Measurements from ENCODE around the gene PXMP4.

Gene PXMP4

GRCh38 chr20:33681288-33681687 lies 38.8 kb downstream of the PXMP4 start:
- DNase-seq, result no peak

- no peak for DNase-seq
These were observed 39.4 kb downstream of the PXMP4 start for GRCh38 chr20:33680686-33681085.

DNA sequence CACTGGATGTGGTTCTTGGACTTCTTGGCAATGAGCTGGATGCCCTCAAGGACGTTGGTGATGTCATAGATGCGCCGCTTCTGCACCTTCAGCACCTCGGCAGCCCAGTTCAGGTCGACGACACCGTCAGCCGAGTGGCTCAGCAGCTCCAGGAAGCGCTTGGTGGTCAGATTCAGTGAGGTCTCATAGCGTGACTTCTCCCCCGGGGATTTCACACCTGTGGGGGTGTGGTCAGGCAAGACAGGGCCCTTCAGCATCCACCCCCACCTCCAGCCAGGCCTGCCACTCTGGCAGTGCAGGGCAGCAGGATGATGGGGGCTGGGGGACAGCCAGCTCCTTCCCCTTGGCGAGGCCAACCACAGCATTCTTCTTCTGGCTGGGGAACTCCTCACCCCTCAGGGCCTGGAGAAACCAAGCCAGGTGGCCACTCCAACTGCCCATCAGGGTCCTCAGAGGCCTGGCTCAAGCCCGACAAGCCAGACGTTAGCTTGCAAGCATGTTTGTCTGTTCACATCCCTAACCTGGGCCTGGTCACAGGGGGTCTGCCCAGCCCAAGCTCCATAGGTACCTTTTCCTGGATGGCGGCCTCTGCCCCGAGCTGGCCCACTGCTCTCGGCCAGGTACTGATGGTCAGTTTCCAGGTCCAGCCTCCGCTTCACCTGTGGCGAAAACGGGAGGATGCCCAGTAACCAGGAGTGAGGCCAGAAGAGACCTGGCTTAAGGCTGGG lies 40.2 kb downstream of the PXMP4 start:
- DNase-seq, result peak; percentile 76

DNA sequence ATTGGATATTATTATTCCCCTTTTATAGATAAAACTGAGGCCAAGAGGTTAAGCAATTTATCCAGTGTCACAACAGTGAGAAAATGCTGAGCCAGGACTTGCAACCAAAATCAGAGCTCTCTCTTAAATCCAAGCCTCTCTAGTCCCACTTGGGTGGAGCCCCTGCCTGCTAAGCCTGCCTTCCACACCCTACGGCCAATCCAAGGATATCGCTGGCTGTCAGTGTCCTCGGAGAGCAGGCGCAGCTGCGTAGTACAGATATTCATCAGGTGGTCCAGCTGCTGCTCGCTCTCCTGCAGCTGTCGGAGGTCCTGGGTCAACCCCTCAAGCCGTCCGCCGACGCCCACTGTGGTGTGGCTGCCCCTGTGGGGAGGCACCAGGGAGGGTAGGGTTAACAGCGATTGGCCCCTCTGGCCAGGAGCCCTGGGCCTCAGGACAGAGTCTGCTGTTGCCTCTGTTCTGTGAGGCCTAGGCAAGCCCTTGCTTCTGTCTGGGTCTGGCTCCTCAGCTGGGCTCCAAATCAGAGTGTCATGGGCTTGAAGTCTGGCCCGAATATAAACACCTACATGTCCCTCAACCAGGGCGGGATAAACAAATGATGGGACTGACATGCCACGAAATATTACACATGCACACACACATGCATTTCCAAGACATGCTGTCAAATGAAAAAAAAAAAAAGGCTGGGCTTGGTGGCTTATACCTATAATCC lies 42.0 kb downstream of the PXMP4 start:
- no peak for DNase-seq

GRCh38 chr20:33676652-33677645 lies 43.2 kb downstream of the PXMP4 start:
- DNase-seq, result no peak

DNA sequence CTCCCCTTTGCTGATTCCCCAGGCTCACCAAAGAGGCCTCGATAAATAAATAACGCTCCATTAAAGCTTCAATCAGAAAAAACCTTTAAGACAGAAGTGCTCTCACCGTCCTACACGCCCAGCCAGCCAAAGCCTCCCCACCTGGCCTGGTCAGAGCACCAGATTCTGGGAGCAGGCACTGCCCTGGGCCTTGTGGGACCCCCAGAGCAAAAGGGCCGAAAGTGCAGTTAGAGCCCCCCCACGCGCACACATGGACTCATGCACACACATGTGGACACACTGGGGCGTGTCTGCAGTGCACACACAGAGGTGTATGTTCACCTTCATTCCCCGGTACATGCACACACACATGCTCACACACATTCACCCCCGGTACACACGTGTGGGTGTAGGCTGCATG lies 44.0 kb downstream of the PXMP4 start:
- no peak for DNase-seq

- DNase-seq, result no peak
These were observed 44.8 kb downstream of the PXMP4 start for GRCh38 chr20:33675136-33675959.

DNA sequence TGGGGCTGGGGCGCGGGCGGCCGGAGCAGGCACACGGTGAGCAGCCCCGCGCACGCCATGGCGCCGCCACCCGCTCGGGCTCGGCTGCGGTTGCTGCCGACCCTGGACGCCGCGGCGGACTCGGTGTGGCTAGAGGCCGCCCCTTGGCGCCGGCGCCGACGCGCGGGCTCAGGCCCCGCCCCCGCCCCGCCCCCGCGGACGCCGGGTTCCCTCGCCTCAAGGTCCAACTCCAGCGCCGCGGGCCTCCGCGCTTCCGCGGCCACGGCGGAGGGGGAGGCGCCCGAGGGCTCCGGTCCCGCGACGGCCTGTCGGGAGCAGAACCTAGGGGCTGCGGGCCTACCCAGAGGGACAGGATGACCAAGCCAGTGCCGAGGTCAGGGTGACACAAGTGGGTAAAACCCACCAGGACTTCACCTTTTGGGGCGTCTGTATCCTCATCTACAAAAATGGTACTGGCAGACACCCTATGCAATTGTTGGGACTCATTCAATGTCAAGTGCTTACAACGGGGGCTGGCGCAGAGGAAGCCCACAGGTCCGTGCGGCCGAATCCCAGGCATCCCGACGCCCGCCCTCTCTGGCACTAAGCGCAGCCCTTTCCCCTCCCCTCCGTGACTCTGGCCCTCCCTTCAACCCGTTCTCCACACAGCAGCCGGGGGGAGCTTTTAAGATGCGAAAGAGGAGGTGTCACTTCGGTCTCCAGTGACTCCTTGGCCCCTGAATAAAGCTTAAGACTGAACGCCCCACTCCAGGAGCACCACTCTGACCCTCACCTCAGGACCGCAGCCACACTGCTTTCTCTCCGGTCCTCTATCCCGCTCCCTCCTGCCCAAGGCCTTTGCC lies 45.6 kb downstream of the PXMP4 start, which contains the start of gene NECAB3:
Gene NECAB3, minus strand, starts transcription at position 135 of the 842 bp plus-strand sequence. Its CDS starts 76 bp downstream, at position 59.
- DNase-seq, result peak; percentile 69

DNA sequence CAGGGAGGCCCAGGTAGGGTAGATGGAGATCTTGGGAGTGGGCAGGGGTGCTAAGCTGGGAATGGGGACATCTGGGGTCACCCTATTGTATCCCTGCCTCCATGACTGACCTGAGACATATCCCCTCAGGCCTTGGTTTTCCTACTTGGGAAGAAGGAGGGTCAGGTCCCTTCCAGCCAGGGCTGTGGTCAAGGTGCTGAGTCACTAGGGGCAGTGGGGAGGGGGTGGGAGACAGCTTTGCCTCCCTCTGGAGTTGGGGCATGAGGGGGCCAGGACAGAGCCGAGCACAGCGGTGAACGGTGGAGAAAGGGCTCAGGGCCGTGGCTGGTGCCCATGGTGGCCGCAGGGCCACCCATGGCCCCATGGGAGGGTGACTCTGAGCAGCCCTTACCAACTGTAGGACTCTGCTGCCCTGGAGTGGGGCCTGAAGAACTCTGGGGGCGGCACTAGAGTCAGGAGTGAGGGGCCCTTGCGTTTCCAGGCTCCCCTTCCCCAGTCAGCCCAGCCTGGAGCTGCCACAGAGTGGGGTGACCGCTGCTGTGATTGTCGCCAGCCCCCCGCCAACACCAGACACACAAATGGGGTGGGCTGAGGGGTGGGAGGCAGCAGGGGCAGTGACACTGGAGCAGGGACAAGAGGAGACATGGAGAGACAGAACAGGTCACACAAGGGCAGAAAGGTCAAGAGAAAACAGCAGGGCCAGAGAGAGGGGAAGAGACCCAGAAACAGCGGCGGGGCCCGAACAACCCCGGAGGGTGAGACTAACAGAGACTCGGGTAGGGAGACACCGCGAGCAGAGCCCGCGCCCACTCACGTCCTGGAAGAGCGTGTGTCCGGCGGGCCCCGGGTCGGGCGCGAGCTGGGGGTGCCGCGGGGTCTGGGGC lies 46.5 kb downstream of the PXMP4 start:
- no peak for DNase-seq

- DNase-seq, result no peak
These were observed 47.0 kb downstream of the PXMP4 start for GRCh38 chr20:33673114-33673409.

DNA sequence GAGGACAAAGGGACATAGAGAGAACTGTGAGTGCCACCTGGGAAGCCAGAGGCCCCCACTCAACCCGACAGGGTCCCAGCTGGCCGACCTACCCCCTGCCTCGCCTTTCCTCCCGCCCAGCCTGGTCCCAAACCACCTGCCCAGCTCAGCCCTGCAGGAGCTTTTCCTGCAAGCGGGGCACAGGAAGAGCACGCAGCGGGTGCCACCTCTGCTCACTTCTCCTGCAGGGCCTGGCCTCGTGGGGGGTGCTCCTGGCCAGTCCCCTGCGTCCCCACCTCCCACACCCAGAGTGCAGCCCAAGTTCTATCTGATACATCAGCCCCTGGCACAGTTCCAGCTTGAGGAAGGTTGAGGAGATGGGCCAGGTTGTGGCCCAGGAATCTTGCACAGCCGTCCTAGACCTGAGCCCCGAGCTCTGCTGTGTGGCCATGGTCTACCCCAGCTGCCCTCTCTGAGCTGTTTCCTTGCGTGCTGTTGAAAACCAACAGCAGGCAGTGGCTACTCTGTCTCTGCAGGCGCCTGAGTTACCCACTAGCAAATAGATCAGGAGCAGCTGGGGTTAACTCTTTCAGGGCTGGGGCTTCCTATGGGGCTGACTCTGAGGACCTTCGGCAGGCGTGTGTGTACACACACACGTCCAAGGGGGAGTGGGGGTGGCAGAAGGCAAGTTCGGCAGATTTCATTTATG lies 47.5 kb downstream of the PXMP4 start:
- no peak for DNase-seq

- DNase-seq, result no peak
These were observed 48.4 kb downstream of the PXMP4 start for GRCh38 chr20:33671573-33672288.

DNA sequence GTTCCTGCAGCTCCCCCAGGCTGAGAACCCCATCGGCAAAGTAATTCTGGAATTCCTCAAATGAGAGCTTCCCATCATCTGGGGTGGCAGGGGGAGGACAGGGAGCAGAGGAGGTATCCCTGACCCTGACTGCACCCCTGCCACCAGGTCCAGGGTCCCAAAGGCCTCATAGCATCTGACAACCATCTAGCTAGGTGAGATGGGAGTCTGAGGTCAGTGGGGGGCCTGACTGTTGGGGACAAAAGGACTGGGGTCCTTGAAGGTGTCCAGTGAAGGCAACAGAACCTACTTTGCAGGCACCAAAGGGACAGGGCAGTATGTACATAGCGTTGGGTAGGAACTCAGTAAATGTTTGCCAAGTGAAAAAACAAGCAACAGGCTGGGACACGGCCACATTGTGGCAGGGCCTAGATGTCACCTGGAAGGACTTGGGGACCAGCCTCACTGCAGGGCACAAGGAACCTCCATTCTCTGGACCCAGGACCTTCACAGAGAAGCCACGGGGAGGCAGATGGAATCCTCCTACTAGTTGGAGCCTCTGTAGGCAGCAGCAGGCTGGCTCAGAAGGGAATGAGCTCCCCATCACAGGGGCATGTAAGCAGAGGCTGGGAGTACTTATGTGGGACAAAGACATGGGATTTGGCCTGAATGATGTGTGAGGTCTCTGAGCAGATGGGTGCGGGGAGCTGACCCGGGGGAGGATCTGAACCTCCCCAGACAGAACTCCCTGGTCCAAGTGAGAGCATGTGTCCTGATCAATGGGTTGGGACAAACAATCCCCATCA lies 49.2 kb downstream of the PXMP4 start:
- DNase-seq, result no peak

DNA sequence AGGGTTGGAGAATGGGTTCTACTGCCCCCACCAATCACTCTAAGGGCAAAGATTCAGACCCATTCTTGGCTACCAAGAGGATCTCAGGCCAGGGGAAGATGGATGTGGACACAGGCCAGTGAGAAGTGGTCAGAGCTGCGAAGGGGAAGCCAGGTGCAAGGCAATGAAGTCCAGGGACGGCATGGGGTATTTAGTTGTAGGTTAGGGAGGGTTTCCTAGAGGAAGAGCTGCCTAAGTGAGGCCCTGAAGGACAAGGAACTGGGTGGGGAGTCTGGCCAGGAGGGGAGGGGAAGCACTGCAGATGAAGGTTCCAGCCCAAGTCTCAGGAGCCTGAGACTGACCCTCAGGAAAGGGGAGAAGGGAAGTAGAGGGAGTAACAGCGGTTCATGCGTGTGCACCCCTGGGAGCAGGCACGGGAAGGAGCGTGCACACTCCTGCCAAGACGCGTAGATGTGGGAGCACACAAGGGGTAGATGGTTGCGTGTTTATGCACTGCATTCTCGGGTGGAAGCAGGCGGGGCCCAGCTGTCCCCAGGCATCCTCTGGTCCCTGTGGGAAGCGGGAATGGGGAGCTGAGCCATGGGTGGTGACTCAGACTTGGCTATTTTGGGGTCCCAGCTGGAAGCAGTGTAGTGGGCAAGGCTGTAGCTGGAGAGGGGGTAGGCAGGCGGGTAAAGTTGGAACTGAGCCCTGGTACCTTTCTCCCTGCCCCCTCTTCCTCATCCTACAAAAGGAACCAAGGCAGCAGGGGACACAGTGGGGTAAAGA lies 50.1 kb downstream of the PXMP4 start:
- no peak for DNase-seq

GRCh38 chr20:33669224-33669623 lies 50.9 kb downstream of the PXMP4 start:
- DNase-seq, result no peak

DNA sequence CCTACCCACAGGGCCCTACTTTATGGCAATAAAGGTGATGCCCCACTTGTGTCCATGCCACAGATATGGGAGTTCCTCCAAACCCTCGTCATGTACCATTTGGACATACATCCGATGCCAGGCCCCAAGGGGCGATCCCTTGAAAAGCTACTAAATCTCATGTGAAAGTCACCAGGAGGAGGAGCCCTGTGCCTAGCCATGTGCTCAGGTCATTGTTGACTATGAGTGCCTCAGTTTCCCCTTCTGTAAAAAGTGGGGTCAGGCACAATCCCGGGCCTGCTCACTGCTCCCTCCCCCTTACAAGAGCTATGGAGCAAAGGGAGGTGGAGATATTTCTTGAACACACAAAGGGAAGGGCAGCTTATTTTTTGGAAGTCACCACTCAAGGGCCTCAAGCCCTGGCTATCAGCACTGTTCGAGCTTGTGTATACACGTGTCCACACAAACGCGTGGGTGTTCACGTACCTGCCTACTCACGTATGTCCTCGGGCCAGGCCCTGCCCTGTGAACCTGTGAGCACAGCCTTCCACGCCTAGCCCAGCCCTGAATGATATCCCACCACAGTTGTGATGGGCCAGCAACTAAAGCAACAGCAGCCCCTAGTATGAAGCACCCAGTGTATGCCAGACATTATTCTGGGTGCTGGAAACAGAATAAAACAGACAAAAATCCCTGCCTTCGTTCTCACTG lies 51.5 kb downstream of the PXMP4 start:
- no peak for DNase-seq

Data from activated CD4-positive, alpha-beta T cell treated with anti-CD3 and anti-CD28 coated beads, Interleukin-2, amount 50 U/mL, for 16 hours (primary cell).